HEK293 (cell line): ENCODE results near the gene MUC21.
A peak's percentile ranks its signal among the peaks of the same experiment; 100 is the strongest.
"Not testable (repeated sequence)": the region's sequence is repeated elsewhere in the genome, so short reads cannot be mapped to it uniquely, and the experiment has no call there.

ENCODE experiments used
- CTCF ChIA-PET: fragments of 350-600 bp; formaldehyde crosslinking; extraction: SDS; loops from one replicate; lab custom pipeline; 2021; ENCODE audit warnings: antibody characterized with exemption; lab: Yijun Ruan, JAX
- POLR2A ChIA-PET: fragments of 300-600 bp; formaldehyde crosslinking; extraction: SDS; loops from one replicate; lab custom pipeline; 2020; ENCODE audit warnings: antibody characterized with exemption, inconsistent platforms; lab: Yijun Ruan, JAX
- H3K27ac ChIP-seq: fragments of 200-500 bp; sonication (Bioruptor generic); 2 replicates; pipeline ENCODE4 v1.5.1; 2014; ENCODE audit warnings: low read depth, low read length, control low read depth, inconsistent platforms; ENCODE audit errors: extremely low read depth
- H3K36me3 ChIP-seq, 2 experiments: fragments of 200-500 bp in 1 of 2; sonication (Bioruptor generic) in 1 of 2; 1 replicate in 1 of 2; 2 replicates in 1 of 2; pipeline ENCODE4 v1.5.1; 2014 to 2017; ENCODE audit warnings: inconsistent platforms in 2 of 2, low read length in 2 of 2; ENCODE audit not compliant: control insufficient read depth in 2 of 2, insufficient read depth in 1 of 2
- H3K4me1 ChIP-seq: fragments of 200-500 bp; sonication (Bioruptor generic); 2 replicates; pipeline ENCODE4 v1.5.1; 2014; ENCODE audit warnings: mild to moderate bottlenecking, low read length, inconsistent platforms; ENCODE audit not compliant: control insufficient read depth, insufficient read depth
- H3K4me3 ChIP-seq: 2 replicates; pipeline ENCODE4 v1.5.1; 2011; ENCODE audit warnings: low read depth, mild to moderate bottlenecking, control low read depth, low read length, moderate library complexity
- H3K9me3 ChIP-seq: fragments of 200-500 bp; sonication (Bioruptor generic); 2 replicates; pipeline ENCODE4 v1.5.1; 2014; ENCODE audit warnings: low read depth, low read length, inconsistent platforms; ENCODE audit not compliant: control insufficient read depth, insufficient read depth
- GLI2 ChIP-seq: fragments of 450-650 bp; formaldehyde crosslinking; IDR thresholded peaks from 2 replicates; pipeline ENCODE4; 2017; ENCODE audit warnings: missing biosample characterization, missing genetic modification characterization, low read depth, borderline replicate concordance
- HOXA7 ChIP-seq: sonication (generic); formaldehyde crosslinking; IDR thresholded peaks from 2 replicates; pipeline ENCODE4 v1.8.1; 2022; ENCODE audit warnings: missing genetic modification reagents, borderline replicate concordance
- PRDM4 ChIP-seq: fragments of 450-650 bp; formaldehyde crosslinking; IDR thresholded peaks from 2 replicates; pipeline ENCODE4 v1.5.1; 2017; ENCODE audit warnings: missing biosample characterization, missing genetic modification characterization
- TSHZ1 ChIP-seq: fragments of 450-650 bp; formaldehyde crosslinking; IDR thresholded peaks from 2 replicates; pipeline ENCODE4 v1.5.1; 2016; ENCODE audit warnings: missing biosample characterization, missing genetic modification characterization, borderline replicate concordance
- ZNF114 ChIP-seq: fragments of 450-650 bp; formaldehyde crosslinking; IDR thresholded peaks from 2 replicates; pipeline ENCODE4 v1.5.0; 2017; ENCODE audit warnings: missing biosample characterization, missing genetic modification characterization
- ZNF140 ChIP-seq: fragments of 450-650 bp; formaldehyde crosslinking; IDR thresholded peaks from 2 replicates; pipeline ENCODE4 v1.5.1; 2016; ENCODE audit warnings: missing biosample characterization, missing genetic modification characterization
- ZNF146 ChIP-seq: fragments of 450-650 bp; formaldehyde crosslinking; IDR thresholded peaks from 2 replicates; pipeline ENCODE4 v1.5.1; 2016; ENCODE audit warnings: missing biosample characterization, missing genetic modification characterization
- ZNF169 ChIP-seq: fragments of 450-650 bp; formaldehyde crosslinking; IDR thresholded peaks from 2 replicates; pipeline ENCODE4 v1.5.1; 2016; ENCODE audit warnings: missing biosample characterization, missing genetic modification characterization
- ZNF184 ChIP-seq: fragments of 450-650 bp; IDR thresholded peaks from 2 replicates; pipeline ENCODE4 v1.5.1; 2018; ENCODE audit warnings: missing biosample characterization, mild to moderate bottlenecking, missing genetic modification characterization
- ZNF335 ChIP-seq: fragments of 450-650 bp; formaldehyde crosslinking; conservative IDR thresholded peaks from 2 replicates; pipeline ENCODE4 v1.5.1; 2016; ENCODE audit warnings: missing biosample characterization, missing genetic modification characterization
- ZNF366 ChIP-seq: fragments of 450-650 bp; formaldehyde crosslinking; conservative IDR thresholded peaks from 2 replicates; pipeline ENCODE4 v1.5.1; 2016; ENCODE audit warnings: missing biosample characterization, missing genetic modification characterization
- ZNF580 ChIP-seq: fragments of 450-650 bp; formaldehyde crosslinking; IDR thresholded peaks from 2 replicates; pipeline ENCODE4 v1.5.1; 2016; ENCODE audit warnings: missing biosample characterization, missing genetic modification characterization
- ZNF624 ChIP-seq: fragments of 450-650 bp; formaldehyde crosslinking; IDR thresholded peaks from 2 replicates; pipeline ENCODE4 v1.5.1; 2017; ENCODE audit warnings: missing biosample characterization, missing genetic modification characterization
- ZNF626 ChIP-seq: fragments of 450-650 bp; sonication (Bioruptor Pico); formaldehyde crosslinking; IDR thresholded peaks from 2 replicates; pipeline ENCODE4 v1.5.1; 2018; ENCODE audit warnings: missing biosample characterization, missing genetic modification characterization, inconsistent platforms
- ZNF76 ChIP-seq: fragments of 450-650 bp; formaldehyde crosslinking; IDR thresholded peaks from 2 replicates; pipeline ENCODE4; 2016; ENCODE audit warnings: low read depth, missing biosample characterization, missing genetic modification characterization, borderline replicate concordance
- ZNF837 ChIP-seq: fragments of 450-650 bp; formaldehyde crosslinking; IDR thresholded peaks from 2 replicates; pipeline ENCODE4 v1.5.1; 2016; ENCODE audit warnings: missing biosample characterization, missing genetic modification characterization
- ZSCAN18 ChIP-seq: fragments of 450-650 bp; formaldehyde crosslinking; IDR thresholded peaks from 2 replicates; pipeline ENCODE4 v1.5.1; 2016; ENCODE audit warnings: missing biosample characterization, missing genetic modification characterization

MUC21 gene

GRCh38 chr6:31011153-31011552 is 27.6 kb downstream of the MUC21 start:
- TF ChIP-seq ZNF114 = no peak
- peak; percentile 57; the same call in 1 of the 2 replicates for TF ChIP-seq ZNF146 (tag by site-specific recombination)
- H3K4me1 ChIP-seq = no peaks in the 10 kb centered on the region
- H3K9me3 ChIP-seq = no peaks in the 10 kb centered on the region; the same call in 1 of the 2 replicates
- H3K36me3 ChIP-seq = no peaks in the 10 kb centered on the region
- CTCF ChIA-PET = no interaction called here
- POLR2A ChIA-PET = no interaction called here
- no peak overlapping the region for H3K4me3 ChIP-seq
- H3K27ac ChIP-seq = no peak overlapping the region

- CTCF ChIA-PET = interaction anchor here (1.0 kb wide), 1 partner anchor 91 kb away, joined by 3 read pairs; no protein-coding TSS in a partner anchor
- Histone ChIP-seq H3K9me3 (no peaks in the 10 kb centered on the region; the same call in 1 of the 2 replicates), H3K36me3 (no peaks in the 10 kb centered on the region), H3K4me1 (no peaks in the 10 kb centered on the region), H3K4me3 (no peak overlapping the region), H3K27ac (no peak overlapping the region)
- POLR2A ChIA-PET = no interaction called here
- TF ChIP-seq PRDM4 (tag by site-specific recombination) (no peak), ZNF366 (no peak)
These were observed 33.3 kb downstream of the MUC21 start for GRCh38 chr6:31016659-31017299.

GRCh38 chr6:31017436-31017835 is 33.9 kb downstream of the MUC21 start:
- H3K27ac ChIP-seq, POLR2A ChIA-PET, H3K9me3 ChIP-seq, H3K36me3 ChIP-seq, H3K4me1 ChIP-seq, H3K4me3 ChIP-seq: not testable (repeated sequence)
- CTCF ChIA-PET = interaction anchor here (1.4 kb wide), 1 partner anchor 102 kb away, joined by 4 read pairs; no protein-coding TSS in a partner anchor

- Histone ChIP-seq H3K27ac (no peak overlapping the region), H3K4me1 (no peaks in the 10 kb centered on the region), H3K9me3 (no peaks in the 10 kb centered on the region), H3K36me3 (no peaks in the 10 kb centered on the region), H3K4me3 (no peak overlapping the region)
- ChIA-PET CTCF (interaction anchor here (0.6 kb wide), 1 partner anchor 264 kb away, joined by 3 read pairs; no protein-coding TSS in a partner anchor), POLR2A (no interaction called here)
- TF ChIP-seq ZNF184 (no peak), ZNF335 (tag by site-specific recombination) (no peak), HOXA7 (CRISPR knock-in tag) (no peak), ZNF76 (tag by site-specific recombination) (no peak), ZNF140 (tag by site-specific recombination) (no peak), PRDM4 (tag by site-specific recombination) (no peak), ZNF580 (no peak), ZNF624 (tag by site-specific recombination) (no peak), ZNF626 (no peak), ZNF169 (tag by site-specific recombination) (no peak), ZSCAN18 (tag by site-specific recombination) (no peak), ZNF837 (no peak), TSHZ1 (tag by site-specific recombination) (no peak), GLI2 (tag by site-specific recombination) (no peak)
These were observed 36.5 kb downstream of the MUC21 start for GRCh38 chr6:31020057-31020456.
